ENCODE data around the gene TMEM269.

DNA sequence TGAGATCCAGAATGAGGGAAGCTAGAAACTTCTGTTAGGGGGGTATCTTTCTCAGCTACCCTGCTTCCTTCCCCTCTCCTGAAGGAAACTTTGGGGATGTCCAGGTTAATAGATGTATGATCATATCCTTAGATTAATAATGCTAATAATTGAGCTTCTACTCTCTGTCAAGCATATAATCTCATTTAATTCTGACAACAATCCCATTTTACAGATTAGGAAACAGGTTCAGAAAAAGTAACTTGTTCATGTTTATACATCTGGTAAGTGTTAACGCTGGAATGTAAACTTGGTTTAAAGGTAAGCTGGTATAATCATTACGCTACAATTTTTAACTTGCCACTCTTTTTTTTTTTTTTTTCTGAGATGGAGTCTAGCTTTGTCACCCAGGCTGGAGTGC lies 1.7 kb upstream of the TMEM269 start:
- TF ChIP-seq, protein P1, sequence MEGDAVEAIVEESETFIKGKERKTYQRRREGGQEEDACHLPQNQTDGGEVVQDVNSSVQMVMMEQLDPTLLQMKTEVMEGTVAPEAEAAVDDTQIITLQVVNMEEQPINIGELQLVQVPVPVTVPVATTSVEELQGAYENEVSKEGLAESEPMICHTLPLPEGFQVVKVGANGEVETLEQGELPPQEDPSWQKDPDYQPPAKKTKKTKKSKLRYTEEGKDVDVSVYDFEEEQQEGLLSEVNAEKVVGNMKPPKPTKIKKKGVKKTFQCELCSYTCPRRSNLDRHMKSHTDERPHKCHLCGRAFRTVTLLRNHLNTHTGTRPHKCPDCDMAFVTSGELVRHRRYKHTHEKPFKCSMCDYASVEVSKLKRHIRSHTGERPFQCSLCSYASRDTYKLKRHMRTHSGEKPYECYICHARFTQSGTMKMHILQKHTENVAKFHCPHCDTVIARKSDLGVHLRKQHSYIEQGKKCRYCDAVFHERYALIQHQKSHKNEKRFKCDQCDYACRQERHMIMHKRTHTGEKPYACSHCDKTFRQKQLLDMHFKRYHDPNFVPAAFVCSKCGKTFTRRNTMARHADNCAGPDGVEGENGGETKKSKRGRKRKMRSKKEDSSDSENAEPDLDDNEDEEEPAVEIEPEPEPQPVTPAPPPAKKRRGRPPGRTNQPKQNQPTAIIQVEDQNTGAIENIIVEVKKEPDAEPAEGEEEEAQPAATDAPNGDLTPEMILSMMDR (IDR thresholded peaks at IDR 0.05; ENCODE audit: poor library complexity), result no peak
- TF ChIP-seq EZH2 (IDR thresholded peaks at IDR 0.05; ENCODE audit: borderline replicate concordance), result no peak
